A673 (cell line): ENCODE results near the gene AGTPBP1.

Experiments
- EZH2 ChIP-seq: fragments of 200-600 bp; sonication (generic); IDR thresholded peaks from 2 replicates; pipeline ENCODE4 v1.6.1; 2017; ENCODE audit warnings: borderline replicate concordance, low read depth, mild to moderate bottlenecking, mixed read lengths, antibody characterized with exemption, low read length; ENCODE audit not compliant: poor library complexity, severe bottlenecking
- TF ChIP-seq, protein P1 (sequence below): fragments of 300-800, 200-600 bp; sonication (generic); conservative IDR thresholded peaks from 2 replicates; pipeline ENCODE4 v1.5.1; 2017; ENCODE audit warnings: low read depth, mild to moderate bottlenecking, antibody characterized with exemption, low read length, moderate library complexity, mixed read lengths

DNA sequence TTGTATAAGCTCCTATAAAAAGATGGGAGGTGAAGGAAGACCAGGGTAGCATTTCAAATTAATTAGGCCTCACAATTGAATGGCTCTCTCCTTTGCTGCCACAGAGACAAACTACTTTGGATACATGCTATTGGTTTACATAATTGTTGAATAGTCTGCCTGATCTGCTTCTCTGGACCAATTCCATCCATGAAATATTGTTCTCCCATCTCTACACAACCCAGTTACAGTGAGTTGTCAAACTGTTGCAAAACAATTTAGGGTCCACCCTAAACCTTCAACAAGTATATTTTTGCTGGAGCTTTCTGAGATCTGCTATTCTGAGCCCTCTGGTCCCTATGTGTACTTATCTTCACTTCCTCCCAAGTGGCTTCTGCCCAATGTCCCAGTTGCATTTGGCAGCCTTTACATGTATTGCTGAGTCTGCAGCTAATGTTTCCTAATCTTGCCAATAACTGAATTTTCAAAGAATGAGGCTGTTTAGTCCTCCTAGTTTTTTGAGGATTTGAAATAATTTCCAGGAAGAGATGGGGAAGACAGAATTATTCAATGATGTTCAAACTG is 38.9 kb downstream of the AGTPBP1 start:
- TF ChIP-seq, protein P1, sequence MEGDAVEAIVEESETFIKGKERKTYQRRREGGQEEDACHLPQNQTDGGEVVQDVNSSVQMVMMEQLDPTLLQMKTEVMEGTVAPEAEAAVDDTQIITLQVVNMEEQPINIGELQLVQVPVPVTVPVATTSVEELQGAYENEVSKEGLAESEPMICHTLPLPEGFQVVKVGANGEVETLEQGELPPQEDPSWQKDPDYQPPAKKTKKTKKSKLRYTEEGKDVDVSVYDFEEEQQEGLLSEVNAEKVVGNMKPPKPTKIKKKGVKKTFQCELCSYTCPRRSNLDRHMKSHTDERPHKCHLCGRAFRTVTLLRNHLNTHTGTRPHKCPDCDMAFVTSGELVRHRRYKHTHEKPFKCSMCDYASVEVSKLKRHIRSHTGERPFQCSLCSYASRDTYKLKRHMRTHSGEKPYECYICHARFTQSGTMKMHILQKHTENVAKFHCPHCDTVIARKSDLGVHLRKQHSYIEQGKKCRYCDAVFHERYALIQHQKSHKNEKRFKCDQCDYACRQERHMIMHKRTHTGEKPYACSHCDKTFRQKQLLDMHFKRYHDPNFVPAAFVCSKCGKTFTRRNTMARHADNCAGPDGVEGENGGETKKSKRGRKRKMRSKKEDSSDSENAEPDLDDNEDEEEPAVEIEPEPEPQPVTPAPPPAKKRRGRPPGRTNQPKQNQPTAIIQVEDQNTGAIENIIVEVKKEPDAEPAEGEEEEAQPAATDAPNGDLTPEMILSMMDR, result no peak
- TF ChIP-seq EZH2, result no peak
